ENCODE results near the gene TRIM13.

The TRIM13 gene

DNA sequence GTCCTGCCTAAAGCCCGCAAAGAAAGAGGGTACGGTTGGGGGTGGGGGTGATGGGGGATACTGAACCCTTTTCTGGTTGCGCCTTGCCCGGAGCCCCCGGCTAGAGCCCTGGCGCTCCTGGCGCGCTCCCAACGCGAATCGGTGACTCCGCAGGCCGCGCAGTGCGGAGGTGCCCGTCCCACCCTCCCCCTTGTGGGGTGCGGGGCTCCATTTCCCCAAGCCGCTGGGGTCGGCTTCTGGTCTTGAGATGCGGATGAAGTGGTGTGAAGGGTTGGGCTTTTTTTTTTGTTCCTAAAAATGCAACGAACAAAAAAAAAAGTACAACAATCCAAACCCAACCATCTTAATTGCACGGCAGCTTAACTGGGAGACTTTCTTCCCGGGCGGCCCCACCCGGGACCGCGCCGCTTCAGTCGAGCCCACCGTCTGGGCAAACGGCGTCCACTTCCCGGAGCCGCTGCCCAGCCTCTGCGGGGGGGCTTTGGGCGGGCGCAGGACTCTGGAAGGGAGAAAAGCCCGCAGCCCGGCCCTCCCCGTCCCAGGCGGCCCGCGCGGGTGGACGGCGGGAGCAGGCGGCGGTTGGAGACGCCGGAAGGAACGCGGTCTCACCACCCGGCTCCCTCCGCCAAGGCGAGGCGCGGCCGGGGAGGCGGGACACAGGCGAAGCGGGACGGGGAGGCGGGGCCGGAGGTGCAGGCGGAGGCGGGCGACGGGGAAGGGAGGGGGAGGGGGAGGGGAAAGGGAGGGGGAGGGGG is 504 bp upstream of the TRIM13 start:
- DNase-seq (ENCODE audit: low read depth): peak; percentile 89
- H3K4me3 ChIP-seq (ENCODE audit: control insufficient read depth, low read depth, low read length): peak overlapping the region; percentile 65
- TF ChIP-seq, protein P1, sequence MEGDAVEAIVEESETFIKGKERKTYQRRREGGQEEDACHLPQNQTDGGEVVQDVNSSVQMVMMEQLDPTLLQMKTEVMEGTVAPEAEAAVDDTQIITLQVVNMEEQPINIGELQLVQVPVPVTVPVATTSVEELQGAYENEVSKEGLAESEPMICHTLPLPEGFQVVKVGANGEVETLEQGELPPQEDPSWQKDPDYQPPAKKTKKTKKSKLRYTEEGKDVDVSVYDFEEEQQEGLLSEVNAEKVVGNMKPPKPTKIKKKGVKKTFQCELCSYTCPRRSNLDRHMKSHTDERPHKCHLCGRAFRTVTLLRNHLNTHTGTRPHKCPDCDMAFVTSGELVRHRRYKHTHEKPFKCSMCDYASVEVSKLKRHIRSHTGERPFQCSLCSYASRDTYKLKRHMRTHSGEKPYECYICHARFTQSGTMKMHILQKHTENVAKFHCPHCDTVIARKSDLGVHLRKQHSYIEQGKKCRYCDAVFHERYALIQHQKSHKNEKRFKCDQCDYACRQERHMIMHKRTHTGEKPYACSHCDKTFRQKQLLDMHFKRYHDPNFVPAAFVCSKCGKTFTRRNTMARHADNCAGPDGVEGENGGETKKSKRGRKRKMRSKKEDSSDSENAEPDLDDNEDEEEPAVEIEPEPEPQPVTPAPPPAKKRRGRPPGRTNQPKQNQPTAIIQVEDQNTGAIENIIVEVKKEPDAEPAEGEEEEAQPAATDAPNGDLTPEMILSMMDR (conservative IDR thresholded peaks at IDR 0.05; ENCODE audit: control insufficient read depth, insufficient read depth, low read depth, low read length): no peak

DNA sequence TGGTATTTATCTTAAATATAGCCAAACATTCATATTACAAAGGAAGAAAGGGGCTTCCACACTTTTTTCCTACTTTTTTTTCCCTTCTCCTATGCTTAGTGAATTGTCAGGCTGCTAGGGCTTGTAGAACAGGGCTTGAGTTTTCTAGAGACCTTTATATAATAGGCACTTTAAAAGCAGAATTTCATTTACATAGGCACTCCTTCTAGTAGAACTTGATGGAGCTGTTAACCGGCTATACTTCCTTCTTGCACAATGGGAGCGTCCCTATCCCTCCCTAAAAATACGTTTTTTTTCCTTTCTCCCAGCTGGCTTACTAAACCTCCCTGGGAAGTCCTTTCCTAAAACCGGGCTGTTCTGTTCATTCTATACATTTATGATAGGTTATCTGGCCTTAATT is 1.1 kb downstream of the TRIM13 start:
- H3K4me3 ChIP-seq (ENCODE audit: control insufficient read depth, low read depth, low read length): peak overlapping the region; percentile 84
- TF ChIP-seq, protein P1 (conservative IDR thresholded peaks at IDR 0.05; ENCODE audit: control insufficient read depth, insufficient read depth, low read depth, low read length): no peak
- DNase-seq (ENCODE audit: low read depth): peak; percentile 9

DNA sequence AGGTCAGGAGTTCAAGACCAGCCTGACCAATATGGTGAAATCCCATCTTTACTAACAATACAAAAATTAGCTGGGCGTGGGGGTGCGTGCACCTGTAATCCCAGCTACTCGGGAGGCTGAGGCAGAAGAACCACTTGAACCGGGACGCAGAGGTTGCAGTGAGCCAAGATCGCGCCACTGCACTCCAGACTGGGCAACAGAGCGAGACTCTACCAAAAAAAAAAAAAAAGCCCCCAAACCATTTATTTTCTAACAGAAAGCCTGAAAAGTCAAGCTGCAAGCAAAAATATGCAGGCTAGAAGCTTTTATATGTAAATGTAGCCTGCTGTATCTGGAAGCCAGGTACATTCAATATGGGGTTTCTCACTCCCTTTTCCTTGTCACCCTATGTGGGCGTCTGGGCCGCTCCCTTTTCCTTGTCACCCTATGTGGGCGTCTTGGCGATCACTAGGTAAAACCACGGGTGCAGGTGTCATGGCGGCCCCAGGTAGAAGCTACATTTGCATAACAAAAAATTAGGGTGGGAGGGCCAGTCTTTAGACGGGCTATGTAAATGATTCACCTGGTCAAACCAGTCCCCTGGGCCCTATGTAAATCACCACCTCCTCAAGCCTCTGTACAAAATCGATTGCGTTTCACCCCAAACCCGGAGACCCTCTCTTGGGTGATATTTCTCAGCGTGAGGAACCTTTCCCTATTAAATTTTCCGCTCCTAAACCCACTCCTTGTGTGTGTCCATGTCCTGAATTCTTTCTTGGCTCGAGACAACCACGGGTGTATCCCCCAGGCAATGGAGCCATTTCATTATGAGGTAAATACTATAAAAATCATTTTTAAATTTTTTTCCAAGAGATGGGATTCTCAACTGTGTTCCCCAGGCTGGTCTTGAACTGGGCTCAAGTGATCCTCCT is 2.1 kb downstream of the TRIM13 start:
- TF ChIP-seq, protein P1 (conservative IDR thresholded peaks at IDR 0.05; ENCODE audit: control insufficient read depth, insufficient read depth, low read depth, low read length): no peak
- no peak for DNase-seq (ENCODE audit: low read depth)
- no peak overlapping the region for H3K4me3 ChIP-seq (ENCODE audit: control insufficient read depth, low read depth, low read length)

DNA sequence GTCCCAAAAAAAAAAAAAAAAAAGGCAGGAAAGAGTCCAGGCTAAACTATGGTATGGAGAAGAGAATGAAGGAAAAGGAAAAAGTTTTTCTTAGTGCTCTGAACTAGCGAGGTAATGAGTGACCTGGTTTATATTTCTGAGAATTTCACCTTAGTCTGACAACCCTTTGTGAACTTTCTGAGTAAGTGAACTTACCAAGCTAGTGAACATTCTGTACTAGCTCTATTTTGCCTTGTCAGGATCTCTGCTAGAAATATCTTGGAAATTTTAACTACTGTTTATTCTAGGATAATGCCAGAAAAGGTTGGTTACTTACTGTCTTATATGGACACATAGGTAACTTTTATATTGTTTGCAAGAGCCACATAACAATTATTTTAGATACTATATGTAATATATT is 4.4 kb downstream of the TRIM13 start:
- no peak overlapping the region for H3K4me3 ChIP-seq (ENCODE audit: control insufficient read depth, low read depth, low read length)
- TF ChIP-seq, protein P1 (conservative IDR thresholded peaks at IDR 0.05; ENCODE audit: control insufficient read depth, insufficient read depth, low read depth, low read length): no peak
- DNase-seq (ENCODE audit: low read depth): no peak

DNA sequence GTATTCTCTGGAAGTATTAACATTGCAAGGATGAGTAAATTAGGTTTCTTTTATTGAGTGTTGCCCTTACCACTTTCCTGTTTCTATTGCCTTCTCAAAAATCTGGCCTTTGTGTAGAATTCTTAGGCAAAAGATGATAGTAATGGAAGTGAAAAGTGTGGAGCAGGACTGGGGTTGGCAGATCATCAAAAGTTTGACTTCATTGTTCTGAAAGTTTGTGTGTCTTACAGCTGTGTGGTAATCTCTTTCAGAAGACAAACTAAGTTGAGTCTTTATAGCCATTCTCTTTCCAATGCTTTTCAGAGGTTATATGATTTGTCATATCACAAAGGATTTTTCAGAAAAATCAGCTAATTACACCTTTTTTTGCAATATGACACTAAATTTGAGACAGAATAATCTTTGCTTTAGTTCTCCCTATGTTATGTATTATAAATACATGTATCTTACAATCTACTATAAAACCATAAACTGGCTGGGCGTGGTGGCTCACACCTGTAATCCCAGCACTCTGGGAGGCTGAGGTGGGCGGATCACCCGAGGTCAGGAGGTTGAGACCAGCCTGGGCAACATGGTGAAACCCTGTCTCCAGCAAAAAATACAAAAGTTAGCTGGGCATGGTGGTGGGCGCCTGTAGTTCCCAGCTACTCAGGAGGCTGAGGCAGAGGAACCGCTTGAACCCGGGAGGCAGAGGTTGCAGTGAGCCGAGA is 9.7 kb downstream of the TRIM13 start:
- DNase-seq (ENCODE audit: low read depth): peak; percentile 51
- H3K4me3 ChIP-seq (ENCODE audit: control insufficient read depth, low read depth, low read length): no peak overlapping the region
- TF ChIP-seq, protein P1 (conservative IDR thresholded peaks at IDR 0.05; ENCODE audit: control insufficient read depth, insufficient read depth, low read depth, low read length): no peak

DNA sequence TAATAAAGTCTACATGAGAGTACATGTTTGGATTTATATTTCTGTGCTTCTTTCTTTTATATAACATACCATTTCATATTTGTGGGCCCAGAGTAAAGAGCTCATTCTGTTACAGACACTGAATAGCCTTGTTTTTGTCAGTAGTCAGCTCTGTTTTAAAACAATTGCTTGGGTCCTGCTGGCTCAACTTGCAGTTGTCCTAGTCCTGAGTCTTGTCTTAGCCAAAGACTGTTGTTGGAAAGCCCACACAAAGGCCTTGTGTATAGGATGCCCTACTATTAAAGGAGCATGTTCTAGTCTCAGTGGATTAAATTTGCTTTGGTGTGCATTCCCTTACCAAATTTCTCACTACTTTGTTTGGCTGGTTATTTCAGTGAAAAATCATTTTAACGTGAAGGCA is 14.6 kb downstream of the TRIM13 start:
- H3K4me3 ChIP-seq (ENCODE audit: control insufficient read depth, low read depth, low read length): no peak overlapping the region
- DNase-seq (ENCODE audit: low read depth): no peak
- TF ChIP-seq, protein P1 (conservative IDR thresholded peaks at IDR 0.05; ENCODE audit: control insufficient read depth, insufficient read depth, low read depth, low read length): no peak
